Smooth muscle cell of the brain vasculature (primary cell): ENCODE results near the gene ZSWIM6.

Experiments used
- DNase-seq: peaks from one replicate; pipeline ENCODE4 v3.0.0-alpha.2; 2012; ENCODE audit warnings: low read depth, low spot score

ZSWIM6 gene

GRCh38 chr5:61307191-61307590 is 24.9 kb upstream of the ZSWIM6 start:
- DNase-seq = no peak

GRCh38 chr5:61307611-61308010 is 24.4 kb upstream of the ZSWIM6 start:
- DNase-seq = no peak

- no peak for DNase-seq
These were observed 23.3 kb upstream of the ZSWIM6 start for GRCh38 chr5:61308712-61309111.

- no peak for DNase-seq
These were observed 22.9 kb upstream of the ZSWIM6 start for GRCh38 chr5:61309115-61309514.

GRCh38 chr5:61311056-61311610 is 20.9 kb upstream of the ZSWIM6 start:
- no peak for DNase-seq

- no peak for DNase-seq
These were observed 19.9 kb upstream of the ZSWIM6 start for GRCh38 chr5:61311836-61312808.

GRCh38 chr5:61313960-61314681 is 17.9 kb upstream of the ZSWIM6 start:
- no peak for DNase-seq

- DNase-seq = no peak
These were observed 13.7 kb upstream of the ZSWIM6 start for GRCh38 chr5:61318376-61318775.

GRCh38 chr5:61319388-61320146 is 12.5 kb upstream of the ZSWIM6 start:
- DNase-seq = no peak

GRCh38 chr5:61320860-61321259 is 11.2 kb upstream of the ZSWIM6 start:
- no peak for DNase-seq

GRCh38 chr5:61321669-61322068 is 10.4 kb upstream of the ZSWIM6 start:
- no peak for DNase-seq

- DNase-seq = no peak
These were observed 9.0 kb upstream of the ZSWIM6 start for GRCh38 chr5:61322738-61323725.

GRCh38 chr5:61327760-61328753 is 4.0 kb upstream of the ZSWIM6 start:
- no peak for DNase-seq

GRCh38 chr5:61328791-61329549 is 3.1 kb upstream of the ZSWIM6 start:
- DNase-seq = no peak

- DNase-seq = no peak
These were observed 2.4 kb upstream of the ZSWIM6 start for GRCh38 chr5:61329550-61330128.

GRCh38 chr5:61330341-61330844 is 1.7 kb upstream of the ZSWIM6 start:
- no peak for DNase-seq

- no peak for DNase-seq
These were observed 1.1 kb upstream of the ZSWIM6 start for GRCh38 chr5:61330845-61331406.

- no peak for DNase-seq
These were observed 296 bp downstream of the ZSWIM6 start for GRCh38 chr5:61332358-61332749.
